Natural killer cell (primary cell): ENCODE measurements around the gene CTNNA3. TPM values are rescaled to one million over a fixed set of nuclear protein-coding genes. Genes with fewer than 3 reads are reported as not detected.

Experiments
- ATAC-seq, 3 donors: fragments of 150-1000 bp in 2 of 3; fragments of 200-7000 bp in 1 of 3; cut with Tn5 transposase; 1 replicate in 1 of 3; 2 replicates in 2 of 3; pipeline ENCODE4 v1.10.0; 2021; ENCODE audit warnings: mild to moderate bottlenecking in 2 of 3, moderate library complexity in 2 of 3
- DNase-seq, 2 donors: peaks; one replicate each; pipeline versions ENCODE4 v3.0.0 to v3.0.0-alpha.2; 2013 to 2021; ENCODE audit warnings: mixed read lengths in 1 of 2
- H3K27ac ChIP-seq: one replicate; pipeline ENCODE4 v1.5.1; 2013; ENCODE audit warnings: mild to moderate bottlenecking, low read length
- H3K27me3 ChIP-seq: one replicate; pipeline ENCODE4 v1.6.1; 2013; ENCODE audit warnings: low read length; ENCODE audit not compliant: control insufficient read depth, insufficient read depth
- H3K36me3 ChIP-seq: one replicate; pipeline ENCODE4 v1.6.1; 2013; ENCODE audit warnings: low read length; ENCODE audit not compliant: control insufficient read depth, insufficient read depth
- H3K4me1 ChIP-seq: one replicate; pipeline ENCODE4 v1.6.1; 2013; ENCODE audit warnings: low read length; ENCODE audit not compliant: control insufficient read depth, insufficient read depth
- H3K4me3 ChIP-seq: one replicate; pipeline ENCODE4 v1.5.1; 2013; ENCODE audit warnings: low read length
- H3K9me3 ChIP-seq: one replicate; pipeline ENCODE4 v1.6.1; 2013; ENCODE audit warnings: low read length; ENCODE audit not compliant: control insufficient read depth, insufficient read depth
- H3K27ac Mint-ChIP-seq, 2 donors: one replicate each; pipeline ENCODE4 v1.8.0; 2022; ENCODE audit warnings: mild to moderate bottlenecking in 2 of 2, mixed read lengths in 2 of 2, moderate library complexity in 1 of 2
- H3K27me3 Mint-ChIP-seq, 2 donors: one replicate each; pipeline ENCODE4 v1.8.0; 2022; ENCODE audit warnings: low read depth in 2 of 2, mixed read lengths in 2 of 2
- H3K36me3 Mint-ChIP-seq: one replicate; pipeline ENCODE4 v1.8.0; 2022; ENCODE audit warnings: mixed read lengths
- H3K4me1 Mint-ChIP-seq, 2 donors: one replicate each; pipeline ENCODE4 v1.8.0; 2022; ENCODE audit warnings: mixed read lengths in 2 of 2
- H3K4me3 Mint-ChIP-seq: one replicate; pipeline ENCODE4 v1.8.0; 2022; ENCODE audit warnings: mild to moderate bottlenecking, moderate library complexity, mixed read lengths
- H3K9me3 Mint-ChIP-seq, 2 donors: one replicate each; pipeline ENCODE4 v1.8.0; 2022; ENCODE audit warnings: mixed read lengths in 2 of 2
- WGBS: methylation state at CpG from one replicate; pipeline ENCODE4 v1.1.7; 2013; ENCODE audit warnings: missing lambda C conversion rate; ENCODE audit not compliant: insufficient coverage; 5-methylcytosine and 5-hydroxymethylcytosine counted together
- intact Hi-C: fragments of 100-400 bp; cut with micrococcal nuclease; formaldehyde crosslinking; loops from one replicate; pipeline ENCODE4 v1.14.2; 2022
- total RNA-seq, 4 donors: library from RNA; stranded (reverse); fragments of 120-200 nt in 1 of 4; gene quantifications; one replicate each; pipeline versions ENCODE4 v1.2.3 to v1.2.4, GENCODE V29; 2013 to 2022
- TF ChIP-seq, protein P1 (sequence below): fragments of 200-600 bp; IDR thresholded peaks from one replicate; pipeline ENCODE4 v1.8.0; 2022; ENCODE audit warnings: antibody characterized with exemption

Gene CTNNA3
- total RNA-seq, 3 donors from 2014 or later (not counting 1 experiment from before 2014, with no cell fraction given) = not detected

GRCh38 chr10:66822801-66823200 is 873.2 kb downstream of the CTNNA3 start:
- intact Hi-C loops = no loop called here
- Histone ChIP-seq H3K27me3 (no peaks in the 10 kb centered on the region), H3K27ac (no peak overlapping the region), H3K4me3 (no peak overlapping the region), H3K4me1 (no peaks in the 10 kb centered on the region), H3K9me3 (peaks cover 4% of the 10 kb centered on the region), H3K36me3 (no peaks in the 10 kb centered on the region)
- TF ChIP-seq, protein P1, sequence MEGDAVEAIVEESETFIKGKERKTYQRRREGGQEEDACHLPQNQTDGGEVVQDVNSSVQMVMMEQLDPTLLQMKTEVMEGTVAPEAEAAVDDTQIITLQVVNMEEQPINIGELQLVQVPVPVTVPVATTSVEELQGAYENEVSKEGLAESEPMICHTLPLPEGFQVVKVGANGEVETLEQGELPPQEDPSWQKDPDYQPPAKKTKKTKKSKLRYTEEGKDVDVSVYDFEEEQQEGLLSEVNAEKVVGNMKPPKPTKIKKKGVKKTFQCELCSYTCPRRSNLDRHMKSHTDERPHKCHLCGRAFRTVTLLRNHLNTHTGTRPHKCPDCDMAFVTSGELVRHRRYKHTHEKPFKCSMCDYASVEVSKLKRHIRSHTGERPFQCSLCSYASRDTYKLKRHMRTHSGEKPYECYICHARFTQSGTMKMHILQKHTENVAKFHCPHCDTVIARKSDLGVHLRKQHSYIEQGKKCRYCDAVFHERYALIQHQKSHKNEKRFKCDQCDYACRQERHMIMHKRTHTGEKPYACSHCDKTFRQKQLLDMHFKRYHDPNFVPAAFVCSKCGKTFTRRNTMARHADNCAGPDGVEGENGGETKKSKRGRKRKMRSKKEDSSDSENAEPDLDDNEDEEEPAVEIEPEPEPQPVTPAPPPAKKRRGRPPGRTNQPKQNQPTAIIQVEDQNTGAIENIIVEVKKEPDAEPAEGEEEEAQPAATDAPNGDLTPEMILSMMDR = no peak
- Mint-ChIP-seq H3K4me3 (no peak overlapping the region), H3K36me3 (no peaks in the 10 kb centered on the region), H3K9me3 (peaks cover 3 to 7% of the 10 kb centered on the region in 2 donors), H3K27ac (no peak overlapping the region), H3K4me1 (no peaks in the 10 kb centered on the region), H3K27me3 (no peaks in the 10 kb centered on the region)
- ATAC-seq (no peak), DNase-seq (no peak)
- WGBS = 25% methylated on average over 1 of the region's 1 CpG

GRCh38 chr10:66819691-66820090 is 876.3 kb downstream of the CTNNA3 start:
- intact Hi-C loops = no loop called here
- H3K9me3 Mint-ChIP-seq = peaks cover 4 to 5% of the 10 kb centered on the region in 2 donors
- no peaks in the 10 kb centered on the region for H3K36me3 Mint-ChIP-seq
- H3K27ac Mint-ChIP-seq = no peak overlapping the region
- H3K4me3 ChIP-seq = no peak overlapping the region
- no peaks in the 10 kb centered on the region for H3K36me3 ChIP-seq
- no peaks in the 10 kb centered on the region for H3K4me1 ChIP-seq
- no peaks in the 10 kb centered on the region for H3K4me1 Mint-ChIP-seq
- H3K27me3 ChIP-seq = no peaks in the 10 kb centered on the region
- no peak for DNase-seq
- ATAC-seq = no peak
- no peaks in the 10 kb centered on the region for H3K9me3 ChIP-seq
- no peak overlapping the region for H3K4me3 Mint-ChIP-seq
- TF ChIP-seq, protein P1 = no peak
- H3K27ac ChIP-seq = no peak overlapping the region
- no peaks in the 10 kb centered on the region for H3K27me3 Mint-ChIP-seq

DNA sequence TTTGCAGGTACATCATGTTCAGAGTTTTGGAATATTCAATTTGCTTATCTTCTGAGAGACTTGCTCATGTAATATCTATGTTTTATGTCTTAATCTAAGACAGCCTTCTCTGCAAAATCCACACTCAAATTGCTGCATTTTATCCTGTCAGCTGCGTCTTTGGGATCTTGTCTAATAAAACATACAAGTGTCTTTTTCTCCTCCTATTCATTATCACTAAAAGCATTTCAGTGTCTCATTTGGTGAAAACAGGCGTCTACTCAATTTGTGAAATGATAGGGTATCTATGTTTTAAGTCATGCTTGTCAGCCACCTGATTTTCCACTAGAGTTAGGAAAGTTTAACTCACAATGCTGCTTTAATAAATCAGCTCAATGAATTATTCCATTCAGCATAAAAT is 882.9 kb downstream of the CTNNA3 start:
- Histone ChIP-seq H3K27me3 (no peaks in the 10 kb centered on the region), H3K4me3 (no peak overlapping the region), H3K4me1 (no peaks in the 10 kb centered on the region), H3K27ac (no peak overlapping the region), H3K9me3 (no peaks in the 10 kb centered on the region), H3K36me3 (no peaks in the 10 kb centered on the region)
- Mint-ChIP-seq H3K4me1 (no peaks in the 10 kb centered on the region), H3K27me3 (no peaks in the 10 kb centered on the region), H3K27ac (no peak overlapping the region), H3K9me3 (peaks cover 12 to 23% of the 10 kb centered on the region in 2 donors), H3K4me3 (no peak overlapping the region), H3K36me3 (peaks cover 7% of the 10 kb centered on the region)
- ATAC-seq = no peak
- intact Hi-C loops = no loop called here
- TF ChIP-seq, protein P1 = no peak
- no peak for DNase-seq
- 86% methylated on average over 1 of the region's 2 CpGs for WGBS

DNA sequence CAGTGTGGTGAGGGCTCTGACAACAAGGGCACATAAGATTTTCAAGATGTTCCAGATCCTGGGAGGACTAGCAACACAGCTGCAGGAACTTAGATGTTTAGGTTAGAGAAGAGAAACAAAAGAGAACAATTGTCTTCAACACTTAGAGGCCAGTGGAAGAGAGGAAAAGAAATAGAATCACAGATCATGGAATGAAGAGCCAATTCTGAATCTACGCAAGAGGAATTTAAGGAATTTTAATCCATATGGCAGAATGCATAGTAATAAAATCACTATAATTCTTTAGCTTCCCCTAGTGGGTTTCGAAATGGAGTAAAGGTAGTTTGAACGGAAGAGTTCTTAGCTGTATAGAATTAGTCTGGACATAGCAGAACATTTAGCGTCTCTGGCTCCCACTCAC is 884.8 kb downstream of the CTNNA3 start:
- H3K9me3 Mint-ChIP-seq = peaks cover 10 to 18% of the 10 kb centered on the region in 2 donors
- Histone ChIP-seq H3K36me3 (no peaks in the 10 kb centered on the region), H3K27ac (no peak overlapping the region), H3K27me3 (no peaks in the 10 kb centered on the region), H3K4me1 (no peaks in the 10 kb centered on the region), H3K9me3 (no peaks in the 10 kb centered on the region), H3K4me3 (no peak overlapping the region)
- WGBS = 92% methylated on average over 1 of the region's 4 CpGs
- H3K36me3 Mint-ChIP-seq = peaks cover 7% of the 10 kb centered on the region
- DNase-seq (no peak), ATAC-seq (no peak)
- no peaks in the 10 kb centered on the region for H3K27me3 Mint-ChIP-seq
- TF ChIP-seq, protein P1 = no peak
- intact Hi-C loops = no loop called here
- H3K4me3 Mint-ChIP-seq = no peak overlapping the region
- H3K27ac Mint-ChIP-seq = no peak overlapping the region
- no peaks in the 10 kb centered on the region for H3K4me1 Mint-ChIP-seq
